Neural cell (in vitro differentiated cells): ENCODE measurements around the gene SRSF7. TPM values are rescaled to one million over a fixed set of nuclear protein-coding genes. Genes with fewer than 3 reads are reported as not detected.

Experiments used
- H2AFZ ChIP-seq: fragments of 200-600, 300-800 bp; sonication (generic), shearing (Covaris generic); 2 replicates; pipeline ENCODE4 v1.6.0; 2014; ENCODE audit warnings: low read depth, mild to moderate bottlenecking, antibody characterized with exemption, low read length, moderate library complexity
- H3F3A ChIP-seq: fragments of 200-600 bp; shearing (Covaris generic); 2 replicates; pipeline ENCODE4 v1.6.1; 2016; ENCODE audit warnings: mild to moderate bottlenecking, moderate library complexity, mixed read lengths, antibody characterized with exemption, low read length; ENCODE audit not compliant: insufficient read depth, poor library complexity, severe bottlenecking
- H3K27ac ChIP-seq: fragments of 200-600, 300-800 bp; sonication (generic), shearing (Covaris generic); 2 replicates; pipeline ENCODE4 v1.5.1; 2014; ENCODE audit warnings: mild to moderate bottlenecking, low read length, moderate library complexity
- H3K27me3 ChIP-seq: fragments of 300-800, 200-600 bp; sonication (generic), shearing (Covaris generic); 2 replicates; pipeline ENCODE4 v1.6.0; 2014; ENCODE audit warnings: mild to moderate bottlenecking, low read depth, low read length, moderate library complexity; ENCODE audit not compliant: insufficient read depth
- H3K36me3 ChIP-seq: fragments of 300-800, 200-600 bp; sonication (generic), shearing (Covaris generic); 2 replicates; pipeline ENCODE4 v1.5.1; 2014; ENCODE audit warnings: mild to moderate bottlenecking, antibody characterized with exemption, low read length, moderate library complexity; ENCODE audit not compliant: insufficient read depth
- H3K4me2 ChIP-seq: fragments of 300-800, 200-600 bp; sonication (generic), shearing (Covaris generic); 2 replicates; pipeline ENCODE4 v1.6.0; 2014; ENCODE audit warnings: mild to moderate bottlenecking, low read length
- H3K4me3 ChIP-seq: fragments of 300-800, 200-600 bp; sonication (generic), shearing (Covaris generic); 2 replicates; pipeline ENCODE4 v1.5.1; 2014; ENCODE audit warnings: mild to moderate bottlenecking, low read length, moderate library complexity
- H3K79me2 ChIP-seq: fragments of 200-600 bp; shearing (Covaris generic); replicated peaks from 2 replicates; pipeline ENCODE4 v1.6.0; 2014; ENCODE audit warnings: mild to moderate bottlenecking, low read length, moderate library complexity; ENCODE audit not compliant: insufficient read depth
- H3K9ac ChIP-seq: fragments of 300-800, 200-600 bp; sonication (generic), shearing (Covaris generic); 2 replicates; pipeline ENCODE4 v1.6.1; 2016; ENCODE audit warnings: mild to moderate bottlenecking, low read length, mixed read lengths
- H3K9me2 ChIP-seq: fragments of 200-600 bp; shearing (Covaris generic); 2 replicates; pipeline ENCODE4 v1.6.1; 2016; ENCODE audit warnings: mild to moderate bottlenecking, low read length, mixed read lengths; ENCODE audit not compliant: insufficient read depth
- H3K9me3 ChIP-seq: fragments of 200-600, 300-800 bp; sonication (generic), shearing (Covaris generic); 2 replicates; pipeline ENCODE4 v1.6.1; 2016; ENCODE audit warnings: mild to moderate bottlenecking, mixed run types, low read length, moderate library complexity, mixed read lengths
- H4K20me1 ChIP-seq: fragments of 200-600 bp; shearing (Covaris generic); 2 replicates; pipeline ENCODE4 v1.6.1; 2016; ENCODE audit warnings: mild to moderate bottlenecking, mixed run types; ENCODE audit not compliant: insufficient read depth
- CTCF ChIP-seq: fragments of 450-650 bp; IDR thresholded peaks from 2 replicates; pipeline ENCODE4 v1.5.1; 2014; ENCODE audit warnings: antibody characterized with exemption, mild to moderate bottlenecking, moderate library complexity; ENCODE audit not compliant: poor library complexity, severe bottlenecking
- EP300 ChIP-seq: fragments of 450-650 bp; conservative IDR thresholded peaks from 2 replicates; pipeline ENCODE4 v1.6.1; 2014; ENCODE audit warnings: antibody characterized with exemption, mild to moderate bottlenecking, moderate library complexity; ENCODE audit not compliant: poor library complexity, severe bottlenecking
- EZH2 ChIP-seq: fragments of 200-600, 300-800 bp; shearing (Covaris generic), sonication (generic); IDR thresholded peaks from 2 replicates; pipeline ENCODE4 v1.6.1; 2014; ENCODE audit warnings: antibody characterized with exemption, low read length, borderline replicate concordance, mild to moderate bottlenecking; ENCODE audit not compliant: insufficient read depth, poor library complexity, severe bottlenecking
- MXI1 ChIP-seq: fragments of 450-650 bp; conservative IDR thresholded peaks from 2 replicates; pipeline ENCODE4 v1.6.1; 2014; ENCODE audit warnings: antibody characterized with exemption, mild to moderate bottlenecking; ENCODE audit not compliant: poor library complexity, severe bottlenecking
- POLR2AphosphoS5 ChIP-seq: IDR thresholded peaks from 2 replicates; pipeline ENCODE4 v1.6.1; 2012
- RAD21 ChIP-seq: fragments of 450-650 bp; conservative IDR thresholded peaks from 2 replicates; pipeline ENCODE4 v1.6.1; 2014; ENCODE audit warnings: antibody characterized with exemption, mild to moderate bottlenecking, moderate library complexity
- REST ChIP-seq: IDR thresholded peaks from 2 replicates; pipeline ENCODE4 v1.6.1; 2012; ENCODE audit warnings: borderline replicate concordance
- SMC3 ChIP-seq: fragments of 450-650 bp; conservative IDR thresholded peaks from 2 replicates; pipeline ENCODE4 v1.6.1; 2014; ENCODE audit warnings: antibody characterized with exemption, mild to moderate bottlenecking, moderate library complexity; ENCODE audit not compliant: poor library complexity
- TAF1 ChIP-seq: IDR thresholded peaks from 2 replicates; pipeline ENCODE4 v1.6.1; 2012; ENCODE audit warnings: low read depth
- polyA plus RNA-seq: library from polyadenylated mRNA; depleted of rRNA; stranded (reverse); fragments of >200 nt; gene quantifications from 2 replicates; pipeline ENCODE4 v1.2.3, GENCODE V29; 2014

Gene SRSF7
- polyA plus RNA-seq, 1 donor from 2014 or later: 286 TPM

GRCh38 chr2:38731090-38731489 is 20.1 kb downstream of the SRSF7 start:
- no peak for TF ChIP-seq SMC3
- TF ChIP-seq CTCF: no peak
- no peak for TF ChIP-seq EP300
- TF ChIP-seq RAD21: no peak
- TF ChIP-seq EZH2: no peak
- TF ChIP-seq POLR2AphosphoS5: no peak
- TF ChIP-seq MXI1: no peak
- no peak for TF ChIP-seq TAF1
- TF ChIP-seq REST: no peak
- no peak overlapping the region for H2AFZ ChIP-seq
- no peaks in the 10 kb centered on the region for H4K20me1 ChIP-seq

GRCh38 chr2:38728694-38729093 is 22.5 kb downstream of the SRSF7 start:
- H3K9me3 ChIP-seq: no peaks in the 10 kb centered on the region
- no peak overlapping the region for H3K9ac ChIP-seq
- no peak overlapping the region for H3K4me2 ChIP-seq
- no peaks in the 10 kb centered on the region for H3F3A ChIP-seq
- no peaks in the 10 kb centered on the region for H3K9me2 ChIP-seq
- no peak overlapping the region for H3K4me3 ChIP-seq
- TF ChIP-seq REST (no peak), RAD21 (no peak), EP300 (no peak), POLR2AphosphoS5 (no peak), EZH2 (no peak), TAF1 (no peak), SMC3 (no peak), CTCF (no peak), MXI1 (no peak)
- H3K79me2 ChIP-seq: no peaks in the 10 kb centered on the region
- no peaks in the 10 kb centered on the region for H3K27me3 ChIP-seq
- peaks cover 5% of the 10 kb centered on the region for H3K36me3 ChIP-seq
- no peaks in the 10 kb centered on the region for H4K20me1 ChIP-seq
- H2AFZ ChIP-seq: no peak overlapping the region
- no peak overlapping the region for H3K27ac ChIP-seq

More at GRCh38 chr2:38731090-38731489, 20.1 kb downstream of the SRSF7 start:
- H3K36me3 ChIP-seq: peaks cover 5% of the 10 kb centered on the region
- no peak overlapping the region for H3K4me2 ChIP-seq
- H3K9me2 ChIP-seq: no peaks in the 10 kb centered on the region
- H3K27me3 ChIP-seq: no peaks in the 10 kb centered on the region
- no peak overlapping the region for H3K27ac ChIP-seq
- H3K9ac ChIP-seq: no peak overlapping the region
- no peak overlapping the region for H3K4me3 ChIP-seq
- no peaks in the 10 kb centered on the region for H3K9me3 ChIP-seq
- no peaks in the 10 kb centered on the region for H3F3A ChIP-seq
- H3K79me2 ChIP-seq: no peaks in the 10 kb centered on the region
